GM18499 (cell line): ENCODE measurements around the gene SELENOF.

Experiments used
- ATAC-seq: cut with Tn5 transposase; IDR thresholded peaks from one replicate; pipeline ENCODE4 v1.9.1; 2021; ENCODE audit warnings: moderate number of reproducible peaks; ENCODE audit not compliant: insufficient read depth, unreplicated experiment

The SELENOF gene

GRCh38 chr1:86913896-86914600, at the start of gene SELENOF:
Gene SELENOF (minus strand): TSS chr1:86914126. CDS start chr1:86914111, 15 bp downstream.
- ATAC-seq: peak; percentile 65

- ATAC-seq: no peak
Observed at GRCh38 chr1:86960548-86960947, 46.6 kb upstream of the SELENOF start.

- ATAC-seq: no peak
Observed at GRCh38 chr1:86957221-86957620, 43.3 kb upstream of the SELENOF start.

- no peak for ATAC-seq
Observed at GRCh38 chr1:86956221-86956620, 42.3 kb upstream of the SELENOF start.

- no peak for ATAC-seq
Observed at GRCh38 chr1:86955678-86956077, 41.8 kb upstream of the SELENOF start.

GRCh38 chr1:86953167-86953566, 39.2 kb upstream of the SELENOF start:
- ATAC-seq: no peak

GRCh38 chr1:86951430-86951829, 37.5 kb upstream of the SELENOF start:
- ATAC-seq: no peak

GRCh38 chr1:86950712-86951419, 36.9 kb upstream of the SELENOF start:
- no peak for ATAC-seq

GRCh38 chr1:86948212-86948611, 34.3 kb upstream of the SELENOF start:
- no peak for ATAC-seq

- no peak for ATAC-seq
Observed at GRCh38 chr1:86942743-86943142, 28.8 kb upstream of the SELENOF start.

GRCh38 chr1:86942042-86942441, 28.1 kb upstream of the SELENOF start:
- ATAC-seq: no peak

GRCh38 chr1:86940599-86940998, 26.7 kb upstream of the SELENOF start:
- ATAC-seq: no peak

- no peak for ATAC-seq
Observed at GRCh38 chr1:86939406-86939805, 25.5 kb upstream of the SELENOF start.

- ATAC-seq: no peak
Observed at GRCh38 chr1:86938855-86939254, 24.9 kb upstream of the SELENOF start.

GRCh38 chr1:86938450-86938849, 24.5 kb upstream of the SELENOF start:
- ATAC-seq: no peak

- no peak for ATAC-seq
Observed at GRCh38 chr1:86933562-86934377, 19.8 kb upstream of the SELENOF start.

GRCh38 chr1:86933051-86933450, 19.1 kb upstream of the SELENOF start:
- no peak for ATAC-seq

- ATAC-seq: no peak
Observed at GRCh38 chr1:86928819-86929218, 14.9 kb upstream of the SELENOF start.

GRCh38 chr1:86926883-86927282, 13.0 kb upstream of the SELENOF start:
- no peak for ATAC-seq

GRCh38 chr1:86925742-86926141, 11.8 kb upstream of the SELENOF start:
- ATAC-seq: no peak

- no peak for ATAC-seq
Observed at GRCh38 chr1:86924324-86924960, 10.5 kb upstream of the SELENOF start.
